ENCODE results near the gene ARL8B. TPM values are rescaled to one million over a fixed set of nuclear protein-coding genes. Genes with fewer than 3 reads are reported as not detected.

Gene ARL8B
- total RNA-seq, 1 experiment from 2014 or later = 28.3 TPM

DNA sequence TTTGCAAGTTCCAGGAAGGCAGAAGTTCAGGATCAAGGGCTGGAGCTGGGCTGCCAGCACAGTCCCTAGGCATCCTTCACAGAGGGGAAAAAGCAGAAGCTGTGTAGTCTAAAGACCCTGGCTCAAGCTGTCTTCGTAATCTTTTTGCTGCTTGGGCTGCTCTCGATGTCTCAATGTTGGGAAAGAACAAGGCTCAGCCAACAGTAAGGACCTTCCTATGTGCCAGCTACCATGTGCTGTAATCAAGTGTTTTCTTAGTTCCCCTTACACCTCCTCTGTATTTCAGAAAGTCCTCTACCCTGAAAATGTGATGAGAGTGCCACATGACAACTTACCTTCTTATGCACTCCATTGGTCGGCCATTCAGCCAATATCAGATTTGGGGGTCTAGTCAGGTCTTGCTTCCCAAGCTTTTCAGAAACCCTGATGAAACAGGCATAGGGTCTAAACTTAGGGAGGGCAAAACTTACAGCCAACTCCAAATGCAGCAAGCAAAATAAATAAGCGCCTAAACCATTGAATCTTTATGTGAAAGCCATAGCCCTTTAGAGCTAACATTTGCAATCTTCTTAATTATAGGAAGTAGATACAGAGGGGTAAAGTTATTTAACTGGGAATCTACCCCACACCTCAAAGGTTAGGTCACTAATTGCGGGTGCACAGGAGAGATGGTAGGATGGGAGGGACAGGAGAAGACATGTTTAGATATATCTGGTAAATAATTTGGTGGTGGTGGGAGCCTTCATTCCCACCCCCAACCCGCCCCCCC, 64.2 kb downstream of the ARL8B start:
- ATAC-seq = no peak
- no peaks in the 10 kb centered on the region for H3K9me3 Mint-ChIP-seq
- H3K36me3 Mint-ChIP-seq = peaks cover 7% of the 10 kb centered on the region
- no peaks in the 10 kb centered on the region; the same call in 1 of the 2 replicates for H3K27me3 Mint-ChIP-seq (ENCODE audit: low read depth)
- peak overlapping the region; percentile 89 for H3K4me3 Mint-ChIP-seq
- no peak overlapping the region for H3K27ac Mint-ChIP-seq
- POLR2A ChIA-PET = interaction anchor here (0.5 kb wide), 1 partner anchor 111 kb away, joined by 4 read pairs; no protein-coding TSS in a partner anchor
- H3K4me1 Mint-ChIP-seq = peaks cover 27% of the 10 kb centered on the region
- DNase-seq (ENCODE audit: low spot score) = no peak
- TF ChIP-seq NFE2L1 (CRISPR knock-in tag; IDR thresholded peaks at IDR 0.05) (no peak), NR3C1 (CRISPR knock-in tag; conservative IDR thresholded peaks at IDR 0.05; ENCODE audit: low read depth) (no peak), ZNF219 (CRISPR knock-in tag; IDR thresholded peaks at IDR 0.05; ENCODE audit: borderline replicate concordance) (no peak)
- TF ChIP-seq, protein P1, sequence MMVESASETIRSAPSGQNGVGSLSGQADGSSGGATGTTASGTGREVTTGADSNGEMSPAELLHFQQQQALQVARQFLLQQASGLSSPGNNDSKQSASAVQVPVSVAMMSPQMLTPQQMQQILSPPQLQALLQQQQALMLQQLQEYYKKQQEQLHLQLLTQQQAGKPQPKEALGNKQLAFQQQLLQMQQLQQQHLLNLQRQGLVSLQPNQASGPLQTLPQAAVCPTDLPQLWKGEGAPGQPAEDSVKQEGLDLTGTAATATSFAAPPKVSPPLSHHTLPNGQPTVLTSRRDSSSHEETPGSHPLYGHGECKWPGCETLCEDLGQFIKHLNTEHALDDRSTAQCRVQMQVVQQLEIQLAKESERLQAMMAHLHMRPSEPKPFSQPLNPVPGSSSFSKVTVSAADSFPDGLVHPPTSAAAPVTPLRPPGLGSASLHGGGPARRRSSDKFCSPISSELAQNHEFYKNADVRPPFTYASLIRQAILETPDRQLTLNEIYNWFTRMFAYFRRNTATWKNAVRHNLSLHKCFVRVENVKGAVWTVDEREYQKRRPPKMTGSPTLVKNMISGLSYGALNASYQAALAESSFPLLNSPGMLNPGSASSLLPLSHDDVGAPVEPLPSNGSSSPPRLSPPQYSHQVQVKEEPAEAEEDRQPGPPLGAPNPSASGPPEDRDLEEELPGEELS (CRISPR knock-in tag; IDR thresholded peaks at IDR 0.05) = no peak
- TF ChIP-seq, protein P2, sequence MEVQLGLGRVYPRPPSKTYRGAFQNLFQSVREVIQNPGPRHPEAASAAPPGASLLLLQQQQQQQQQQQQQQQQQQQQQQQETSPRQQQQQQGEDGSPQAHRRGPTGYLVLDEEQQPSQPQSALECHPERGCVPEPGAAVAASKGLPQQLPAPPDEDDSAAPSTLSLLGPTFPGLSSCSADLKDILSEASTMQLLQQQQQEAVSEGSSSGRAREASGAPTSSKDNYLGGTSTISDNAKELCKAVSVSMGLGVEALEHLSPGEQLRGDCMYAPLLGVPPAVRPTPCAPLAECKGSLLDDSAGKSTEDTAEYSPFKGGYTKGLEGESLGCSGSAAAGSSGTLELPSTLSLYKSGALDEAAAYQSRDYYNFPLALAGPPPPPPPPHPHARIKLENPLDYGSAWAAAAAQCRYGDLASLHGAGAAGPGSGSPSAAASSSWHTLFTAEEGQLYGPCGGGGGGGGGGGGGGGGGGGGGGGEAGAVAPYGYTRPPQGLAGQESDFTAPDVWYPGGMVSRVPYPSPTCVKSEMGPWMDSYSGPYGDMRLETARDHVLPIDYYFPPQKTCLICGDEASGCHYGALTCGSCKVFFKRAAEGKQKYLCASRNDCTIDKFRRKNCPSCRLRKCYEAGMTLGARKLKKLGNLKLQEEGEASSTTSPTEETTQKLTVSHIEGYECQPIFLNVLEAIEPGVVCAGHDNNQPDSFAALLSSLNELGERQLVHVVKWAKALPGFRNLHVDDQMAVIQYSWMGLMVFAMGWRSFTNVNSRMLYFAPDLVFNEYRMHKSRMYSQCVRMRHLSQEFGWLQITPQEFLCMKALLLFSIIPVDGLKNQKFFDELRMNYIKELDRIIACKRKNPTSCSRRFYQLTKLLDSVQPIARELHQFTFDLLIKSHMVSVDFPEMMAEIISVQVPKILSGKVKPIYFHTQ (CRISPR knock-in tag; IDR thresholded peaks at IDR 0.05) = no peak
- CTCF ChIA-PET = interaction anchor here (0.6 to 1.3 kb wide), 2 partner anchors 46 to 203 kb away, joined by 3 read pairs; no protein-coding TSS in a partner anchor

DNA sequence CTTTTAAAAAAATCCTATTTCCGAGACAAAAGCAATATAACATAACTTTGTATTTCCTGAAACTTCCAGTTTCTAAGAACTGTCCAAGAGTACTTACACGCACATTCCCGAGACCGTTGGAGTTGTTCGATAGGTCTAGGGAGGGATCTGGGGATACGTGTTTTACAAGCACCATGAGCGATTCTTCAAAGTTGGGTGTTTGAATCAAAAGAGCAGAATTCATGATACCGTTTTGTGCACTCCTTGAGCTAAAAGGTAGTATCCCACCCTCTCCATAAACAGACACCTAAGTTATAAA, 64.7 kb downstream of the ARL8B start:
- ChIA-PET CTCF (interaction anchor here (0.6 to 1.3 kb wide), 2 partner anchors 46 to 203 kb away, joined by 3 read pairs; no protein-coding TSS in a partner anchor), POLR2A (interaction anchor here (0.5 kb wide), 1 partner anchor 111 kb away, joined by 4 read pairs; no protein-coding TSS in a partner anchor)
- H3K27me3 Mint-ChIP-seq (ENCODE audit: low read depth) = no peaks in the 10 kb centered on the region; the same call in 1 of the 2 replicates
- peaks cover 4% of the 10 kb centered on the region for H3K36me3 Mint-ChIP-seq
- ATAC-seq (no peak), DNase-seq (ENCODE audit: low spot score) (no peak)
- H3K4me1 Mint-ChIP-seq = peaks cover 31% of the 10 kb centered on the region
- H3K9me3 Mint-ChIP-seq = no peaks in the 10 kb centered on the region
- no peak overlapping the region for H3K27ac Mint-ChIP-seq
- peak overlapping the region; percentile 89 for H3K4me3 Mint-ChIP-seq
- no peak for TF ChIP-seq RELA (CRISPR knock-in tag; IDR thresholded peaks at IDR 0.05; ENCODE audit: borderline replicate concordance)
- no peak for TF ChIP-seq ZNF263 (CRISPR knock-in tag; IDR thresholded peaks at IDR 0.05; ENCODE audit: low read depth)
- TF ChIP-seq, protein P3, sequence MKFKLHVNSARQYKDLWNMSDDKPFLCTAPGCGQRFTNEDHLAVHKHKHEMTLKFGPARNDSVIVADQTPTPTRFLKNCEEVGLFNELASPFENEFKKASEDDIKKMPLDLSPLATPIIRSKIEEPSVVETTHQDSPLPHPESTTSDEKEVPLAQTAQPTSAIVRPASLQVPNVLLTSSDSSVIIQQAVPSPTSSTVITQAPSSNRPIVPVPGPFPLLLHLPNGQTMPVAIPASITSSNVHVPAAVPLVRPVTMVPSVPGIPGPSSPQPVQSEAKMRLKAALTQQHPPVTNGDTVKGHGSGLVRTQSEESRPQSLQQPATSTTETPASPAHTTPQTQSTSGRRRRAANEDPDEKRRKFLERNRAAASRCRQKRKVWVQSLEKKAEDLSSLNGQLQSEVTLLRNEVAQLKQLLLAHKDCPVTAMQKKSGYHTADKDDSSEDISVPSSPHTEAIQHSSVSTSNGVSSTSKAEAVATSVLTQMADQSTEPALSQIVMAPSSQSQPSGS (CRISPR knock-in tag; IDR thresholded peaks at IDR 0.05; ENCODE audit: borderline replicate concordance, low read depth) = no peak
- no peak for TF ChIP-seq PRRX2 (CRISPR knock-in tag; IDR thresholded peaks at IDR 0.05)
- TF ChIP-seq NR1H2 (CRISPR knock-in tag; IDR thresholded peaks at IDR 0.05) = no peak
- TF ChIP-seq, protein P4, sequence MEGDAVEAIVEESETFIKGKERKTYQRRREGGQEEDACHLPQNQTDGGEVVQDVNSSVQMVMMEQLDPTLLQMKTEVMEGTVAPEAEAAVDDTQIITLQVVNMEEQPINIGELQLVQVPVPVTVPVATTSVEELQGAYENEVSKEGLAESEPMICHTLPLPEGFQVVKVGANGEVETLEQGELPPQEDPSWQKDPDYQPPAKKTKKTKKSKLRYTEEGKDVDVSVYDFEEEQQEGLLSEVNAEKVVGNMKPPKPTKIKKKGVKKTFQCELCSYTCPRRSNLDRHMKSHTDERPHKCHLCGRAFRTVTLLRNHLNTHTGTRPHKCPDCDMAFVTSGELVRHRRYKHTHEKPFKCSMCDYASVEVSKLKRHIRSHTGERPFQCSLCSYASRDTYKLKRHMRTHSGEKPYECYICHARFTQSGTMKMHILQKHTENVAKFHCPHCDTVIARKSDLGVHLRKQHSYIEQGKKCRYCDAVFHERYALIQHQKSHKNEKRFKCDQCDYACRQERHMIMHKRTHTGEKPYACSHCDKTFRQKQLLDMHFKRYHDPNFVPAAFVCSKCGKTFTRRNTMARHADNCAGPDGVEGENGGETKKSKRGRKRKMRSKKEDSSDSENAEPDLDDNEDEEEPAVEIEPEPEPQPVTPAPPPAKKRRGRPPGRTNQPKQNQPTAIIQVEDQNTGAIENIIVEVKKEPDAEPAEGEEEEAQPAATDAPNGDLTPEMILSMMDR (IDR thresholded peaks at IDR 0.05) = no peak
- TF ChIP-seq, protein P5, sequence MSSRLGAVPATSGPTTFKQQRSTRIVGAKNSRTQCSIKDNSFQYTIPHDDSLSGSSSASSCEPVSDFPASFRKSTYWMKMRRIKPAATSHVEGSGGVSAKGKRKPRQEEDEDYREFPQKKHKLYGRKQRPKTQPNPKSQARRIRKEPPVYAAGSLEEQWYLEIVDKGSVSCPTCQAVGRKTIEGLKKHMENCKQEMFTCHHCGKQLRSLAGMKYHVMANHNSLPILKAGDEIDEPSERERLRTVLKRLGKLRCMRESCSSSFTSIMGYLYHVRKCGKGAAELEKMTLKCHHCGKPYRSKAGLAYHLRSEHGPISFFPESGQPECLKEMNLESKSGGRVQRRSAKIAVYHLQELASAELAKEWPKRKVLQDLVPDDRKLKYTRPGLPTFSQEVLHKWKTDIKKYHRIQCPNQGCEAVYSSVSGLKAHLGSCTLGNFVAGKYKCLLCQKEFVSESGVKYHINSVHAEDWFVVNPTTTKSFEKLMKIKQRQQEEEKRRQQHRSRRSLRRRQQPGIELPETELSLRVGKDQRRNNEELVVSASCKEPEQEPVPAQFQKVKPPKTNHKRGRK (CRISPR knock-in tag; IDR thresholded peaks at IDR 0.05; ENCODE audit: borderline replicate concordance) = no peak
- no peak for TF ChIP-seq HMGA2 (CRISPR knock-in tag; IDR thresholded peaks at IDR 0.05)
- TF ChIP-seq, protein P6, sequence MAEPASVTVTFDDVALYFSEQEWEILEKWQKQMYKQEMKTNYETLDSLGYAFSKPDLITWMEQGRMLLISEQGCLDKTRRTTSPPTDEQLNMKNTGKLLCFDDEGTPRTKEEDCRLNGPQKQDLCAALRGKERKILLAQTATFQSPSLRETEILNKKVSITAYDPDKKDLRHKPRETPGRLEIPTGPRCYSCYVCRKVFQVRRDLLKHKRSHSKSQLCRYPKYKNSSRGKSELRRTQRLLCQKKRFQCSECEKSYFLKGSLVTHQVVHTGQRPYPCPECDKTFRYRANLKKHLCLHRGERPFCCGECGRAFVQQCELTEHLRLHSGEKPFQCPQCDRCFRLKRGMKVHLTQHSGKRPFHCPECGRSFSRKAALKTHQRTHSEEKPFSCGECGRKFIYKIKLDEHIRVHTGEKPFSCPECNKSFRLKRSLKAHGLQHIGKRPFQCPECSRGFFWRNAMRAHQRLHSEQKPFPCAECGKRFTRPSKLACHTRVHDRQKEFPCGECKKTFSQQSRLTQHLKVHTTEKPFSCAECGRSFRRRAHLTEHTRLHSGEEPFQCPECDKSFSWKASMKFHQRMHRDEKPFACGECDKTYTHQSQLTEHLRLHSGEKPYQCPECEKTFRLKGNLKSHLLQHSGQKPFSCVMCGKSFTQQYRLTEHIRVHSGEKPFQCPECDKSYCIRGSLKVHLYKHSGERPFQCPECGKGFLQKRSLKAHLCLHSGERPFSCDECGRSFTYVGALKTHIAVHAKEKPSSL (CRISPR knock-in tag; conservative IDR thresholded peaks at IDR 0.05) = no peak
- TF ChIP-seq, protein P7, sequence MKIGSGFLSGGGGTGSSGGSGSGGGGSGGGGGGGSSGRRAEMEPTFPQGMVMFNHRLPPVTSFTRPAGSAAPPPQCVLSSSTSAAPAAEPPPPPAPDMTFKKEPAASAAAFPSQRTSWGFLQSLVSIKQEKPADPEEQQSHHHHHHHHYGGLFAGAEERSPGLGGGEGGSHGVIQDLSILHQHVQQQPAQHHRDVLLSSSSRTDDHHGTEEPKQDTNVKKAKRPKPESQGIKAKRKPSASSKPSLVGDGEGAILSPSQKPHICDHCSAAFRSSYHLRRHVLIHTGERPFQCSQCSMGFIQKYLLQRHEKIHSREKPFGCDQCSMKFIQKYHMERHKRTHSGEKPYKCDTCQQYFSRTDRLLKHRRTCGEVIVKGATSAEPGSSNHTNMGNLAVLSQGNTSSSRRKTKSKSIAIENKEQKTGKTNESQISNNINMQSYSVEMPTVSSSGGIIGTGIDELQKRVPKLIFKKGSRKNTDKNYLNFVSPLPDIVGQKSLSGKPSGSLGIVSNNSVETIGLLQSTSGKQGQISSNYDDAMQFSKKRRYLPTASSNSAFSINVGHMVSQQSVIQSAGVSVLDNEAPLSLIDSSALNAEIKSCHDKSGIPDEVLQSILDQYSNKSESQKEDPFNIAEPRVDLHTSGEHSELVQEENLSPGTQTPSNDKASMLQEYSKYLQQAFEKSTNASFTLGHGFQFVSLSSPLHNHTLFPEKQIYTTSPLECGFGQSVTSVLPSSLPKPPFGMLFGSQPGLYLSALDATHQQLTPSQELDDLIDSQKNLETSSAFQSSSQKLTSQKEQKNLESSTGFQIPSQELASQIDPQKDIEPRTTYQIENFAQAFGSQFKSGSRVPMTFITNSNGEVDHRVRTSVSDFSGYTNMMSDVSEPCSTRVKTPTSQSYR (CRISPR knock-in tag; IDR thresholded peaks at IDR 0.05) = no peak
- TF ChIP-seq, protein P8, sequence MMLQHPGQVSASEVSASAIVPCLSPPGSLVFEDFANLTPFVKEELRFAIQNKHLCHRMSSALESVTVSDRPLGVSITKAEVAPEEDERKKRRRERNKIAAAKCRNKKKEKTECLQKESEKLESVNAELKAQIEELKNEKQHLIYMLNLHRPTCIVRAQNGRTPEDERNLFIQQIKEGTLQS (CRISPR knock-in tag; conservative IDR thresholded peaks at IDR 0.05) = no peak
